PC-3 (cell line): ENCODE data around the gene VCAN. TPM values are rescaled to one million over a fixed set of nuclear protein-coding genes. Genes with fewer than 3 reads are reported as not detected.

Experiments used
- ATAC-seq: fragments of 200-7000 bp; cut with Tn5 transposase; 2 replicates; pipeline ENCODE4 v1.9.1; 2020; ENCODE audit warnings: mild to moderate bottlenecking, moderate library complexity
- BruUV-seq: library from RNA; stranded (reverse); fragments of 400-500 nt; replicated peaks from 2 replicates; lab custom pipeline; 2021; lab: Mats Ljungman, UMichigan
- CTCF ChIA-PET: fragments of 300-600 bp; sonication (Branson Sonifier 250); formaldehyde crosslinking; loops from one replicate; lab custom pipeline; 2022; ENCODE audit warnings: antibody characterized with exemption; lab: Charles Lee
- POLR2A ChIA-PET: fragments of 300-600 bp; sonication (Branson Sonifier 250); formaldehyde crosslinking; loops from one replicate; lab custom pipeline; 2022; ENCODE audit warnings: antibody characterized with exemption; ENCODE audit not compliant: unreplicated experiment; lab: Charles Lee
- DNase-seq: peaks from one replicate; pipeline ENCODE4 v3.0.0-alpha.2; 2015
- H2AFZ ChIP-seq: fragments of 300-600 bp; sonication (generic); 2 replicates; pipeline ENCODE4 v1.6.0; 2016; ENCODE audit warnings: antibody characterized with exemption, low read length
- H3F3A ChIP-seq: fragments of 300-600 bp; sonication (generic); one replicate; pipeline ENCODE4 v1.6.0; 2017; ENCODE audit warnings: antibody characterized with exemption, low read length, control low read depth, mild to moderate bottlenecking; ENCODE audit not compliant: unreplicated experiment
- H3K27ac ChIP-seq: fragments of 300-600 bp; sonication (generic); 2 replicates; pipeline ENCODE4 v1.5.1; 2016; ENCODE audit warnings: mild to moderate bottlenecking, low read length
- H3K27me3 ChIP-seq: fragments of 300-600 bp; sonication (generic); 2 replicates; pipeline ENCODE4 v1.6.1; 2016; ENCODE audit warnings: low read length, mixed read lengths
- H3K36me3 ChIP-seq: fragments of 300-600 bp; sonication (generic); 2 replicates; pipeline ENCODE4 v1.6.1; 2016; ENCODE audit warnings: low read depth, mixed run types, low read length, mixed read lengths
- H3K4me1 ChIP-seq: fragments of 300-600 bp; sonication (generic); 2 replicates; pipeline ENCODE4 v1.5.1; 2016; ENCODE audit warnings: low read length; ENCODE audit not compliant: insufficient read depth
- H3K4me2 ChIP-seq: fragments of 300-600 bp; sonication (generic); 2 replicates; pipeline ENCODE4 v1.6.0; 2016; ENCODE audit warnings: low read length
- H3K4me3 ChIP-seq: fragments of 300-600 bp; sonication (generic); 2 replicates; pipeline ENCODE4 v1.5.1; 2016; ENCODE audit warnings: mild to moderate bottlenecking, low read length, mixed read lengths
- H3K79me2 ChIP-seq: fragments of 300-600 bp; sonication (generic); 2 replicates; pipeline ENCODE4 v1.6.1; 2017; ENCODE audit warnings: low read length, mixed read lengths
- H3K9ac ChIP-seq: fragments of 300-600 bp; sonication (generic); 2 replicates; pipeline ENCODE4 v1.6.0; 2016; ENCODE audit warnings: mild to moderate bottlenecking, low read length
- H3K9me2 ChIP-seq: fragments of 300-600 bp; sonication (generic); replicated peaks from 2 replicates; pipeline ENCODE4 v1.6.1; 2016; ENCODE audit warnings: mixed run types, low read length, mixed read lengths
- H3K9me3 ChIP-seq: fragments of 300-600 bp; sonication (generic); 2 replicates; pipeline ENCODE4 v1.6.1; 2016; ENCODE audit warnings: low read length, mixed read lengths
- H4K20me1 ChIP-seq: fragments of 300-600 bp; sonication (generic); 2 replicates; pipeline ENCODE4 v1.6.1; 2016; ENCODE audit warnings: low read length, mixed read lengths
- EZH2 ChIP-seq: fragments of 300-600 bp; sonication (generic); IDR thresholded peaks from one replicate; pipeline ENCODE4 v1.6.1; 2017; ENCODE audit warnings: antibody characterized with exemption, mild to moderate bottlenecking, low read length; ENCODE audit not compliant: unreplicated experiment
- EZH2phosphoT487 ChIP-seq: fragments of 300-600 bp; sonication (generic); IDR thresholded peaks from 2 replicates; pipeline ENCODE4 v1.6.1; 2018; ENCODE audit warnings: mild to moderate bottlenecking, antibody characterized with exemption, low read length, borderline replicate concordance
- intact Hi-C: fragments of 100-400 bp; cut with micrococcal nuclease; formaldehyde crosslinking; loops from 2 replicates; pipeline ENCODE4 v1.9.0; 2023
- total RNA-seq: library from RNA; depleted of rRNA; stranded (reverse); fragments of >200 nt; gene quantifications from 2 replicates; pipeline ENCODE4 v1.2.3, GENCODE V29; 2014
- TF ChIP-seq, protein P1 (sequence below): fragments of 300-600 bp; sonication (generic); conservative IDR thresholded peaks from 2 replicates; pipeline ENCODE4 v1.5.1; 2017; ENCODE audit warnings: antibody characterized with exemption, low read depth, mild to moderate bottlenecking, low read length

Gene VCAN
- total RNA-seq, 1 experiment from 2014 or later = 6.2 TPM

DNA sequence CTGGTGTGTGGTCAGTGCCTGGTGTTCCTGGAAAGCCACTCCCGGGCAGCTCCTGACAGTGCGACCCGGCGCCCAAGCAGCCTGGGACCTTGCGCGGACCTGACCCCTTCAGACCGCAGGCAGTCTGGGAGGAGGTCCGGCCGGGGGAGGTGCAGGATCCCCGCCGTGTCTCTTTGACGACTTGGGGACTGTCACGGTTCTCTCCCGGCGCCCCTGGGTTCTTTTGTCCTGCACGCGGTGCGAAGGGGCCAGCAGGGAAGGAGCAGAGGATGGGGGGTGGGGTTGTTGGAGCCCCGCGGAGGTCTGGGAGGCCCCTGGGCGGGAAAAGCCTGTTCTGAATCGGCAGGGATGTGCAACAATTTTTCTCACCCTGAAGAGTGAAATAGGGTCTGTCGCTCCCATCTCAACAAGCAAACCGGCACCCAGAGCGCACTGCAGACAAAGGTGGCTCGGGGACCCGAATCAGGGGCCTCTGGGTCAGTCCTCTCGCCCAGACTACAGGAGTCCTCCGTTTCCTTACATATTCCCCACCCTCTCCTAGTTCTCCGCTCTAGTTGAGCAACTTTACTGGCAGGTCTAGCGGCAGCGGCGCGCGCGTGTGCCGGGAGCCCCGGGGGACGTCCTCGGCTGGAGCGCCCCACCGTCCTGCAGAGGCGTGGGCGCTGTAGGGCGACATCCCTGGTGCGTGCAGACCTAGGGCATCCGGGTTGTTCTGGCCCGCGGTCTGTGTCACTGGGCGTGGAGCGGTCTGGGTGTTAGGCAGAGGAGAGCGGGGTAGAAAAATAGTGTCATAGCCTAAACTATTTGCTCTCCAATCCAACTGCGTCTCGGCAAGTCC, 1.2 kb downstream of the VCAN start:
- ATAC-seq (peak; percentile 37), DNase-seq (no peak)
- Histone ChIP-seq H4K20me1 (no peaks in the 10 kb centered on the region), H3F3A (no peaks in the 10 kb centered on the region), H3K36me3 (no peaks in the 10 kb centered on the region), H3K79me2 (no peaks in the 10 kb centered on the region), H3K9ac (peak overlapping the region; percentile 83), H3K27me3 (peaks cover 27% of the 10 kb centered on the region), H3K9me2 (no peaks in the 10 kb centered on the region), H3K4me2 (peak overlapping the region; percentile 96), H3K9me3 (no peaks in the 10 kb centered on the region), H3K27ac (peak overlapping the region; percentile 87), H3K4me1 (peaks cover 31% of the 10 kb centered on the region), H2AFZ (peak overlapping the region; percentile 98), H3K4me3 (peak overlapping the region; percentile 81)
- ChIA-PET CTCF (interaction anchor here (0.5 to 0.8 kb wide), 6 partner anchors 208 to 1084 kb away, joined by 3 to 8 read pairs (median 3); no protein-coding TSS in a partner anchor), POLR2A (interaction anchor here (0.6 to 0.7 kb wide), 2 partner anchors 22 to 996 kb away, joined by 3 read pairs; no protein-coding TSS in a partner anchor)
- no TSS peak for BruUV-seq
- intact Hi-C loops = loop anchor here (1.0 to 5.0 kb wide), 10 partner anchors 40 to 1116 kb away; partner anchors contain the start of genes TMEM167A and XRCC4
- TF ChIP-seq EZH2phosphoT487 = no peak
- TF ChIP-seq, protein P1, sequence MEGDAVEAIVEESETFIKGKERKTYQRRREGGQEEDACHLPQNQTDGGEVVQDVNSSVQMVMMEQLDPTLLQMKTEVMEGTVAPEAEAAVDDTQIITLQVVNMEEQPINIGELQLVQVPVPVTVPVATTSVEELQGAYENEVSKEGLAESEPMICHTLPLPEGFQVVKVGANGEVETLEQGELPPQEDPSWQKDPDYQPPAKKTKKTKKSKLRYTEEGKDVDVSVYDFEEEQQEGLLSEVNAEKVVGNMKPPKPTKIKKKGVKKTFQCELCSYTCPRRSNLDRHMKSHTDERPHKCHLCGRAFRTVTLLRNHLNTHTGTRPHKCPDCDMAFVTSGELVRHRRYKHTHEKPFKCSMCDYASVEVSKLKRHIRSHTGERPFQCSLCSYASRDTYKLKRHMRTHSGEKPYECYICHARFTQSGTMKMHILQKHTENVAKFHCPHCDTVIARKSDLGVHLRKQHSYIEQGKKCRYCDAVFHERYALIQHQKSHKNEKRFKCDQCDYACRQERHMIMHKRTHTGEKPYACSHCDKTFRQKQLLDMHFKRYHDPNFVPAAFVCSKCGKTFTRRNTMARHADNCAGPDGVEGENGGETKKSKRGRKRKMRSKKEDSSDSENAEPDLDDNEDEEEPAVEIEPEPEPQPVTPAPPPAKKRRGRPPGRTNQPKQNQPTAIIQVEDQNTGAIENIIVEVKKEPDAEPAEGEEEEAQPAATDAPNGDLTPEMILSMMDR = no peak
- no peak for TF ChIP-seq EZH2

DNA sequence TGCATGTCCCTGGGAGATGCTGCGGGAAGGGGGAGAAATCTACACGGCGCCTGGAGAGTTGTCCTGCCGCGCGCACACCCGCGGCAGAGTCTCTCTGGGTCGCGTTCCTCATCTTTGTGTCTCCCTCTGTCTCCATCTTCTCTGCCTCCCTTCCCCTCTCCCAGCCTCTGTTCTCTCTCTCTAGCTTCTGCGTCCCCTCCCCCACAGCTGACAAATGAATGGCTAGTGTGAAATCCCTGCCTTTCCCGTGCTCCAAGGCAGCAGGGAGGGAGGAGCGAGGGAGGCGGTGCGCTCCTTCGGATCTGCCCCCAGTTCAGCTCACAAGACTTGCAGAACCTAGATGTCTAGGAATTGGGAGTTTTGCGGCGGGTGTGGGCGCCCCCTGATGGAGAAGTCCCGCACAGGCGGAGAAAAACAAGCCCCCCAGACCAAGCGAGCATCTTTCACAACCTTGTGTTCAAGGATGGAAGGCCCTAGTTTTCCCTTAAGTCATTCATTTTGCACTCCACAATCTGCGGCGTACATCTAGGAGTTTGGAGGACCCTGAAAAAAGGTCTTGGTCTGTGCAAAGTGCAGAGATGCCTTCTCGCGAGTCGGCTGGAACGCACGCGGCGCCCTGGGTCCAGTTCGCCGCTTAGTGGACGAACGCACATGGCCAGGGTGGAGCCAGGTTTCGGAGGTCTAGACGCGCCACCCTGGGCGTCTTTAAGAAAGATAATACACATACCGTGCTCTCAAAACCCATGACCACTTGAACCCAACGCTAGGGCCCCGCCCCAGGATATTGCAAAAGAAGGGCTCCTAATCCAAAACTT, 2.0 kb downstream of the VCAN start:
- H3F3A ChIP-seq = no peaks in the 10 kb centered on the region
- POLR2A ChIA-PET = no interaction called here
- peak overlapping the region; percentile 83 for H3K9ac ChIP-seq
- no peaks in the 10 kb centered on the region for H4K20me1 ChIP-seq
- peak overlapping the region; percentile 96 for H3K4me2 ChIP-seq
- ATAC-seq = peak; percentile 71
- peak overlapping the region; percentile 87 for H3K27ac ChIP-seq
- H3K36me3 ChIP-seq = no peaks in the 10 kb centered on the region
- intact Hi-C loops = loop anchor here (1.0 to 5.0 kb wide), 11 partner anchors 41 to 1117 kb away; partner anchors contain the start of genes TMEM167A and XRCC4
- H3K4me3 ChIP-seq = peak overlapping the region; percentile 81
- peak overlapping the region; percentile 98 for H2AFZ ChIP-seq
- no peaks in the 10 kb centered on the region for H3K79me2 ChIP-seq
- TF ChIP-seq EZH2 = no peak
- TF ChIP-seq, protein P1 = peak; percentile 92
- peak; percentile 91 for DNase-seq
- CTCF ChIA-PET = interaction anchor here (0.5 to 0.8 kb wide), 6 partner anchors 208 to 1085 kb away, joined by 3 to 8 read pairs (median 3); no protein-coding TSS in a partner anchor
- BruUV-seq = no TSS peak
- H3K4me1 ChIP-seq = peaks cover 31% of the 10 kb centered on the region
- H3K9me2 ChIP-seq = no peaks in the 10 kb centered on the region
- H3K27me3 ChIP-seq = peaks cover 20% of the 10 kb centered on the region
- H3K9me3 ChIP-seq = no peaks in the 10 kb centered on the region
